ENCODE measurements around the gene TAF9. TPM values are rescaled to one million over a fixed set of nuclear protein-coding genes. Genes with fewer than 3 reads are reported as not detected.

Gene TAF9, protein sequence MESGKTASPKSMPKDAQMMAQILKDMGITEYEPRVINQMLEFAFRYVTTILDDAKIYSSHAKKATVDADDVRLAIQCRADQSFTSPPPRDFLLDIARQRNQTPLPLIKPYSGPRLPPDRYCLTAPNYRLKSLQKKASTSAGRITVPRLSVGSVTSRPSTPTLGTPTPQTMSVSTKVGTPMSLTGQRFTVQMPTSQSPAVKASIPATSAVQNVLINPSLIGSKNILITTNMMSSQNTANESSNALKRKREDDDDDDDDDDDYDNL
- 10 to 100 TPM; 35.2 to 41.5 TPM for total RNA-seq

DNA sequence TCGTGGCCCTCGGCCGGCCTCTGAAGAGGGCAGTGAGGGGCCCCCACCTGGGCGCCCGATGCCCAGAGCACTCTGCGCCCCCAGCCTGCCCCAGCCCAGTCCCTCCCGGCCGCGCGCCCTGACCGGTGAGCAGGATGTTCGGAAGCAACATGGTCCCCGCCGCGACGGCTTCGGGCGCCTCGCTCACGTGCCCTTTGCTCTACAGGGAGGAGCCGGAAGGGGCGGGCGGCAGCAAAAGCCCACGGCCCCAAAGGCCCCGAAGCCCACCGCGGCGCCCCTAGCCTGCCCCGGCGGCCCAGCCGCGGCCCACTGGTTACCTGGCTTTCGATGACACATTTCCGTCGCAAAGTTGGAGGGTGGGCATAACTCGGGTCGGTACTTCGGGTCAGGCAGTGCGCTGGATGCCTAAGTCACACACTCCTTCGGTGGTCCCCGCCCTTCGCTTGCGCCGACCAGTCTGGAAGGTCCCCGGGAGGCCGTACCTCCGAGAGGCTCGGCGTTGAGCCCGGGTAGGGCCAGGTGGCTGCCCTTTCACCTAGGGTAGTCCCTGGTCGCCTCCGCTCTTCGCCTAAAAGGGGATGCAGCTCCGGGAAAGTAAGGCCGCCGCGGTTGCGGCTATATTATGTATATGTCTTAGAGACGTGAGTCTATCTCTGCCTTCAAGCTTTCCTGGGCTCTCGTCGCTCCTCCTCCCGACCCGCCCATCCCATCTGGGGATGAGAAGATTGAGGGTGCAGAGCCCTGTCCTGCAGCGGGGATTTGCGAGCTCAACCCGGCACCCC, at the start of gene TAF9, which contains the start of the genes AK6 and RAD17:
Gene TAF9, minus strand, starts transcription at position 181 of the 782 bp plus-strand sequence. CDS start 3,783 bp downstream, outside the sequence.
Gene AK6, minus strand, starts transcription at position 181 of the 782 bp plus-strand sequence. Its CDS starts 30 bp downstream, at position 151.
Gene RAD17, plus strand, starts transcription at position 479 of the 782 bp plus-strand sequence. CDS start 2,391 bp downstream, outside the sequence.
- Histone ChIP-seq H3K4me1 (peaks cover 0 to 29% of the 10 kb centered on the region in 2 donors), H3K27ac (peak within 1 kb of the TSS; percentile 95 to 98), H3K9me3 (no peaks in the 10 kb centered on the region), H3K36me3 (peaks cover 19% of the 10 kb centered on the region), H3K27me3 (no peaks in the 10 kb centered on the region), H3K4me3 (peak within 1 kb of the TSS; percentile 90)
- no peak for TF ChIP-seq CTCF (IDR thresholded peaks at IDR 0.05)
- peak; percentile 89 for DNase-seq (ENCODE audit: low spot score)

DNA sequence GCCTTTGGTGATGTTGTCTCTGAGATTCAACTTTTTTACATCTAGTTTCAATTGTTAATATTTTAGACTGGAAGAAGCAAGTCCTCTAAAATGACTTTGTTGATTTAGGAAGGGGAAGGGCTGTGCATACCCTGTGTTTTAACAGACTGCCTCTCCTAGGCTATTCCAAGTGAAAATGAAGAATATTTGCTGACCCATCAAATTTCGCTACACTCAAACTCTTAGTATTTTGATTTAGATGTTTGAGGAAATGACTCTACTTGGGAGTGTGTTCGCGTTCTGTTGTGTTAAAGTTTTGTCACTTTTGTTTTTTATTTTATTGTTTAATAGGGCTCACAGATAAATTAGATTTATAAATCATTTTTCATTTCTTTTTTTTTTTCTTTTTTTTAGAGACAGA, 49.2 kb upstream of the TAF9 start:
- H3K27me3 ChIP-seq: no peaks in the 10 kb centered on the region
- H3K36me3 ChIP-seq: peaks cover 8% of the 10 kb centered on the region
- no peaks in the 10 kb centered on the region for H3K9me3 ChIP-seq
- no peak for DNase-seq (ENCODE audit: low spot score)
- no peak overlapping the region for H3K27ac ChIP-seq
- H3K4me3 ChIP-seq: no peak overlapping the region
- TF ChIP-seq CTCF (IDR thresholded peaks at IDR 0.05): no peak
- H3K4me1 ChIP-seq: no peaks in the 10 kb centered on the region

DNA sequence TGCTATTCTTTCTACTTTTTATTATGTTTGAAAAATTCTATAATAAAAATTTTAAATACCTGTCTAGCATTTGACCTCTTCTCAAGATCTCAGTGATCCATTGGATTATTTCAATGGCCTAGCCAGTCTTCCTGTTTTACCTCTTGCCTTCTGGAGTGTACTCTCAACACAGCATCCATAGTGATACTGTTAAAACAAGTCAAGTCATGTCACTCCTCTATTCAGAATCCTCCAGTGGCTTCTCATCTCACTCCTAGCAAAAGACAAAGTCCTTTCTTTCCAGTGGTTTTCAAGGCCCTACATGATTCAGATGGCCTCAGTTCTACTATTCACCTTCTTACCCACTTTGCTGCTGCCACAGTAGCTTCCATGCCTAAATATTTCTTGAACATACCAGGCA, 47.4 kb upstream of the TAF9 start:
- H3K36me3 ChIP-seq: peaks cover 9% of the 10 kb centered on the region
- H3K9me3 ChIP-seq: no peaks in the 10 kb centered on the region
- H3K27me3 ChIP-seq: no peaks in the 10 kb centered on the region
- no peaks in the 10 kb centered on the region for H3K4me1 ChIP-seq
- no peak for DNase-seq (ENCODE audit: low spot score)
- no peak overlapping the region for H3K27ac ChIP-seq
- TF ChIP-seq CTCF (IDR thresholded peaks at IDR 0.05): no peak
- H3K4me3 ChIP-seq: no peak overlapping the region

GRCh38 chr5:69416180-69416579, 46.9 kb upstream of the TAF9 start:
- Histone ChIP-seq H3K9me3 (no peaks in the 10 kb centered on the region), H3K27me3 (no peaks in the 10 kb centered on the region), H3K36me3 (peaks cover 9% of the 10 kb centered on the region), H3K4me1 (no peaks in the 10 kb centered on the region), H3K27ac (no peak overlapping the region), H3K4me3 (no peak overlapping the region)
- no peak for TF ChIP-seq CTCF (IDR thresholded peaks at IDR 0.05)
- no peak for DNase-seq (ENCODE audit: low spot score)

DNA sequence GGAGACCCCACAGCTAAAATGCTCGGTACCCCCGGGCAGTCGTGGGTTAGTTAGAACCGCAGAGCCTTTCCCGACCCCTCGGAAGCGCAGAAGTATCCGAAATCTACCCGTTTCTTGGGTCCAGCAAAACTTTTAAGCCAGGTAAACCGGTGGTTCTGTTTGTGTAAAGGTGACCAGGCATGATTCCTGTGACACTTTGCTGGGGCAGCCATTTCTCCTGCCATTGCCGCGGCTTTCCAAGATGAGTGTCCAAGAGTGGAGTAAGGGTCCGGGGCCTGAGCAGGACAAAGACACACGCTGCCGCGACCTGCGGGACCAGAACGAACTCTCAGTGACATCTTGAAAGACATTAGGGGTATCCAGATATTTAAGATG, 46.3 kb upstream of the TAF9 start:
- no peaks in the 10 kb centered on the region for H3K9me3 ChIP-seq
- H3K27me3 ChIP-seq: no peaks in the 10 kb centered on the region
- peaks cover 9% of the 10 kb centered on the region for H3K36me3 ChIP-seq
- peak overlapping the region in 1 of 2 donors; percentile 11 for H3K27ac ChIP-seq
- TF ChIP-seq CTCF (IDR thresholded peaks at IDR 0.05): no peak
- no peak for DNase-seq (ENCODE audit: low spot score)
- H3K4me3 ChIP-seq: peak overlapping the region; percentile 60 to 65
- no peaks in the 10 kb centered on the region for H3K4me1 ChIP-seq
